MM.1S (cell line): ENCODE data around the gene PAGE2B.

Experiments
- DNase-seq: peaks from one replicate; pipeline ENCODE4 v3.0.0-alpha.2; 2015
- H2AFZ ChIP-seq: fragments of 300-600 bp; sonication (generic); 2 replicates; pipeline ENCODE4 v1.6.0; 2016; ENCODE audit warnings: antibody characterized with exemption, low read length
- H3F3A ChIP-seq: fragments of 300-600 bp; sonication (generic); 2 replicates; pipeline ENCODE4 v1.6.1; 2016; ENCODE audit warnings: mild to moderate bottlenecking, antibody characterized with exemption, low read length, moderate library complexity, mixed read lengths; ENCODE audit not compliant: insufficient read depth
- H3K27ac ChIP-seq: fragments of 300-600 bp; sonication (generic); 2 replicates; pipeline ENCODE4 v1.5.1; 2016; ENCODE audit warnings: mild to moderate bottlenecking, low read length
- H3K27me3 ChIP-seq: fragments of 300-600 bp; sonication (generic); replicated peaks from 2 replicates; pipeline ENCODE4 v1.6.0; 2016; ENCODE audit warnings: low read length; ENCODE audit not compliant: insufficient read depth
- H3K36me3 ChIP-seq: fragments of 300-600 bp; sonication (generic); replicated peaks from 2 replicates; pipeline ENCODE4 v1.6.1; 2016; ENCODE audit warnings: mild to moderate bottlenecking, low read length, mixed read lengths; ENCODE audit not compliant: insufficient read depth
- H3K4me1 ChIP-seq: fragments of 300-600 bp; sonication (generic); 2 replicates; pipeline ENCODE4 v1.6.1; 2016; ENCODE audit warnings: low read length, mixed read lengths
- H3K4me2 ChIP-seq: fragments of 300-600 bp; sonication (generic); 2 replicates; pipeline ENCODE4 v1.6.0; 2016; ENCODE audit warnings: low read depth, low read length
- H3K4me3 ChIP-seq: fragments of 300-600 bp; sonication (generic); 2 replicates; pipeline ENCODE4 v1.5.1; 2016; ENCODE audit warnings: low read length, mixed read lengths
- H3K79me2 ChIP-seq: fragments of 300-600 bp; sonication (generic); 2 replicates; pipeline ENCODE4 v1.6.1; 2016; ENCODE audit warnings: mixed run types, low read length, mixed read lengths
- H3K9ac ChIP-seq: fragments of 300-600 bp; sonication (generic); 2 replicates; pipeline ENCODE4 v1.6.1; 2016; ENCODE audit warnings: low read length, mixed read lengths
- H3K9me2 ChIP-seq: fragments of 300-600 bp; sonication (generic); replicated peaks from 2 replicates; pipeline ENCODE4 v1.6.1; 2016; ENCODE audit warnings: mild to moderate bottlenecking, low read length, mixed read lengths; ENCODE audit not compliant: insufficient read depth
- H3K9me3 ChIP-seq: fragments of 300-600 bp; sonication (generic); replicated peaks from 2 replicates; pipeline ENCODE4 v1.6.1; 2016; ENCODE audit warnings: mild to moderate bottlenecking, low read length, mixed read lengths; ENCODE audit not compliant: insufficient read depth
- H4K20me1 ChIP-seq: fragments of 300-600 bp; sonication (generic); 2 replicates; pipeline ENCODE4 v1.6.1; 2016; ENCODE audit warnings: mild to moderate bottlenecking, low read length, moderate library complexity, mixed read lengths; ENCODE audit not compliant: insufficient read depth
- CTCF ChIP-seq: fragments of 300-600 bp; sonication (generic); IDR thresholded peaks from 2 replicates; pipeline ENCODE4 v1.5.1; 2016; ENCODE audit warnings: antibody characterized with exemption, low read length, mixed read lengths
- EZH2 ChIP-seq: fragments of 300-600 bp; sonication (generic); optimal IDR thresholded peaks from 2 replicates; pipeline ENCODE3; 2017; ENCODE audit warnings: low read depth, mild to moderate bottlenecking, antibody characterized with exemption, low read length, mixed read lengths
- EZH2phosphoT487 ChIP-seq: fragments of 300-600 bp; sonication (generic); IDR thresholded peaks from 2 replicates; pipeline ENCODE4 v1.6.1; 2018; ENCODE audit warnings: antibody characterized with exemption, low read length

The PAGE2B gene

GRCh38 chrX:55102754-55103153 lies 27.9 kb downstream of the PAGE2B start:
- no peak overlapping the region for H3K4me3 ChIP-seq
- DNase-seq = no peak
- H3K27ac ChIP-seq = no peak overlapping the region
- no peak for TF ChIP-seq CTCF
- no peak for TF ChIP-seq EZH2
- TF ChIP-seq EZH2phosphoT487 = no peak
- no peaks in the 10 kb centered on the region for H3K79me2 ChIP-seq
- H4K20me1 ChIP-seq = no peaks in the 10 kb centered on the region
- no peak overlapping the region for H3K4me2 ChIP-seq
- H3K9ac ChIP-seq = no peak overlapping the region
- H3K4me1 ChIP-seq = no peaks in the 10 kb centered on the region
- H3F3A ChIP-seq = no peaks in the 10 kb centered on the region
- no peaks in the 10 kb centered on the region for H3K36me3 ChIP-seq
- H3K9me2 ChIP-seq = no peaks in the 10 kb centered on the region
- H2AFZ ChIP-seq = no peak overlapping the region
- H3K9me3 ChIP-seq = no peaks in the 10 kb centered on the region
- H3K27me3 ChIP-seq = no peaks in the 10 kb centered on the region

- Histone ChIP-seq H2AFZ (no peak overlapping the region), H3K27ac (no peak overlapping the region), H3K4me3 (no peak overlapping the region), H4K20me1 (no peaks in the 10 kb centered on the region), H3K79me2 (no peaks in the 10 kb centered on the region), H3K9me2 (no peaks in the 10 kb centered on the region), H3K4me2 (no peak overlapping the region), H3K9ac (no peak overlapping the region), H3K4me1 (no peaks in the 10 kb centered on the region), H3K27me3 (no peaks in the 10 kb centered on the region), H3K9me3 (no peaks in the 10 kb centered on the region), H3K36me3 (no peaks in the 10 kb centered on the region), H3F3A (no peaks in the 10 kb centered on the region)
- TF ChIP-seq EZH2phosphoT487 (no peak), CTCF (no peak), EZH2 (no peak)
- no peak for DNase-seq
Observed at GRCh38 chrX:55107262-55107661, 32.4 kb downstream of the PAGE2B start.

GRCh38 chrX:55107911-55108310 lies 33.1 kb downstream of the PAGE2B start:
- no peaks in the 10 kb centered on the region for H3K27me3 ChIP-seq
- DNase-seq = no peak

More at GRCh38 chrX:55107911-55108310, 33.1 kb downstream of the PAGE2B start:
- H3K4me3 ChIP-seq = no peak overlapping the region
- H2AFZ ChIP-seq = no peak overlapping the region
- H3K4me1 ChIP-seq = no peaks in the 10 kb centered on the region
- no peaks in the 10 kb centered on the region for H3K9me2 ChIP-seq
- no peak overlapping the region for H3K9ac ChIP-seq
- no peaks in the 10 kb centered on the region for H3F3A ChIP-seq
- H3K36me3 ChIP-seq = no peaks in the 10 kb centered on the region
- H3K27ac ChIP-seq = no peak overlapping the region
- H3K4me2 ChIP-seq = no peak overlapping the region
- no peaks in the 10 kb centered on the region for H3K79me2 ChIP-seq
- no peaks in the 10 kb centered on the region for H3K9me3 ChIP-seq
- no peaks in the 10 kb centered on the region for H4K20me1 ChIP-seq
- TF ChIP-seq EZH2 (no peak), EZH2phosphoT487 (no peak), CTCF (no peak)
